DMS 273 (cell line): ENCODE results near the gene MRPL43.
A peak's percentile ranks its signal among the peaks of the same experiment; 100 is the strongest.

ENCODE experiments used
- DNase-seq: peaks from one replicate; lab custom pipeline; 2025; ENCODE audit not compliant: unreplicated experiment; lab: John Stamatoyannopoulos, UW

MRPL43 gene

DNA sequence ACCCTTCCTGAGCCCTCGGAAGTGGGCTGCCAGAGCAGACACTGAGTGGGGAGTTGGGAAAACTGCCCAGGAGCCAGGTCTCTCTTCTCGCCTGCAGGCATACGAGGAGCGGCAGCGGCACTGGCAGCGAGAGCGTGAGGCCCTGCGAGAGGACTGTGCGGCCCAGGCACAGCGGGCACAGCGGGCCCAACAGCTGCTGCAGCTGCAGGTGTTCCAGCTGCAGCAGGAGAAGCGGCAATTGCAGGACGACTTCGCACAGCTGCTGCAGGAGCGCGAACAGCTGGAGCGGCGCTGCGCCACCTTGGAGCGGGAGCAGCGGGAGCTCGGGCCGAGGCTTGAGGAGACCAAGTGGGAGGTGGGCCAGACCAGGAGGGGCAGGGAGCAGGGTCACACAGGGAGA is 18.1 kb upstream of the MRPL43 start:
- no peak for DNase-seq

- DNase-seq: no peak
These were observed 16.4 kb upstream of the MRPL43 start for GRCh38 chr10:101003639-101004206.

- DNase-seq: no peak
These were observed 15.2 kb upstream of the MRPL43 start for GRCh38 chr10:101002456-101002855.

- DNase-seq: no peak
These were observed 14.3 kb upstream of the MRPL43 start for GRCh38 chr10:101001659-101002035.

- no peak for DNase-seq
These were observed 13.8 kb upstream of the MRPL43 start for GRCh38 chr10:101000915-101001658.

- peak; percentile 24 for DNase-seq
These were observed 13.0 kb upstream of the MRPL43 start for GRCh38 chr10:101000127-101000914.

DNA sequence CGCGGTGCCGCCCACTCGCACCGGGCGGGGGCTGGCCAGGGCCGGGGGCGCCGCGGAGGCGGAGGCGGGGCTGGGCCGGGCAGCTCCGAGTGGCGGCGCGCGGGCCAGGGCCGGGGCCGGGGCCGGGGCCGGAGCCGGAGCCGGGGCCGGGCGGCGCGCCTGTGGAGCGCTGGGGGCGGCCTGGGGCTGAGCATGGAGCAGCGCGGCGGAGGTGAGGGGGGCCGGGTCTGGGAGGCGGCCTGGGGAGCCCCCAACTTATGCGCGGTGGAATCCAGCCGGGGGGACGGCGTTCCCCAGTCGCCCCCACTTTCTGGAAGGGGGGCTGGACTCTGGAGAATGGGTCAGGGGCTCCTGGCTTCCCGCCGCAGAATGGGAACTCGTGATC is 12.4 kb upstream of the MRPL43 start, which contains the start of gene LZTS2:
Gene LZTS2 (plus strand): TSS at position 67 of the 385 bp plus-strand sequence. CDS start 2,731 bp downstream, outside the sequence.
- DNase-seq: no peak

DNA sequence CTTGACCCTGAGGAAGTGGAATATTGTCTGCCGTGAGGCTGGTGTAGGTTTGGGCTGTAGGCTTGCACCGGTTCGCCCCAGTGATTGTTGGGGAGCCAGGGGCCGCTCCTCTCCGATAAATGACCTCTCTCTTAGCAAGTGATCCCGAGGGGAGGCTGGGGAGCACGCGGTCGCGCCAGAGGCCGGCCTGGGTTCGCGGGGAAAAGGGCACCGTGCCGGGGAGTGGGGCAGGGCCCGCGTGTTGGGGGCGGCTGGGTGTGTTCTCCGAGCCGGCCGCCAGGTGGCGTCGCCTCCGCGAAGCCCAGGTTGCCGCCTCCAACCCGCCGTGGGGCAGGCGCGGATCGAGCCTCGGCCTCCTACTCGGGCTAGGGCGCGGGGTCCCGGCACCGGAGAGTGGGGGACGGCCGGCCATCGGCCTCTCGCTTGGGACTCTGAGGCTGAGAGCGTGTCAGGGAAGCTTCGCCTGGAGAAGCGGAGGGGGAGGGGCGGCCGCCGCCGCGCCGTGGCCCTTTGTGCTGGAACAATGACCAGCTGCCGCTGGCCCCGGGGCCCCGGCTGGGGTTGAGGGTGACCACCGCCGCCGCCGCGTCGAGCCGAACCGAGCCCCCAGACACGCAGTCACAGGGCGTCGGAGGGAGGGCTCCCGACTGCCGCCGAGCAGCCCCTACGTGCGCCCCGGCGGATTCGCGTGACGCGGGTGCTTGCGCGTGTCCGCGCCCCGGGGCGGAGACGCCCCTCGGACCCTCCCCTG is 11.9 kb upstream of the MRPL43 start:
- DNase-seq: peak; percentile 77

DNA sequence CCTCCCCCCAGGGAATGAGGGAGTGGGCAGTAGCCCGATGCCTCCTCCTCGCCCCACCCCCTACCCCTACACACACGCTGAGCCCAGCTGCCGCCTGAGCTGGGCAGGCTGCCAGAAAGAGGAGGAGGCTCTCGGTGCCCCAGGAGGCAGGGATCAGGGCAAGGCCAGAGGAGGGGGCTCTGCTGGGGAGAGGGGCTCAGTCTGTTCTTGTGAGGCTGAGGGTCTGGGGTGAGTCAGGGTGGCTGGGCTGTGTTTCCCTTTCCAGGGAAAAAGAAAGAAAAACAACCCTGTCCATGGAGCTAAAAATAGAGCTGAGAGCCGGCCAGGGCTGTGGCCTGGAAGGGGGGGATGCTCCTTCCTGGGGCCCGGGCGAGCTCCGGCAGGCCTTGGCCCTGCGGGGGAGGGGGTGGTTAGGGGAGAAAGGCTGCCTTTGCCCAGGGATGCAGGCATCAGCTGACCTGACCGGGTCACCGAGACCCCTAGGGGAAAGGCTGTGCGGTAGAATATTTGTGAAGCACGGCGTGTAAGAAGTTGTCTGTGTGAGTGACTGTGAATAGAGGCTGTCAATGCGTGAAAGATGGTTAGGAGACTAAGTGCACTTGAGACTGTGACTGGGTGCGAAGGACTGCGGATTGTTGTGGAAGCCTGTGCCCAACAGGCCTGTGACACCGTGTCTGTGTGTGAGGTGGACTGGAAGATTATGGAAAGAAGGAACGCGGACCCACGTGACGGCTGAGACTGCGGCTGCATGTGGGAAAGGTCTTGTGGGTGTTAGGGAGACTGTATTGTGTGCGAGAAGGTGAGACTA is 11.1 kb upstream of the MRPL43 start:
- peak; percentile 95 for DNase-seq

- DNase-seq: peak; percentile 87
These were observed 10.3 kb upstream of the MRPL43 start for GRCh38 chr10:100997360-100998182.

GRCh38 chr10:100996678-100997359 is 9.5 kb upstream of the MRPL43 start:
- DNase-seq: peak; percentile 62

GRCh38 chr10:100995181-100995580 is 7.9 kb upstream of the MRPL43 start:
- no peak for DNase-seq

DNA sequence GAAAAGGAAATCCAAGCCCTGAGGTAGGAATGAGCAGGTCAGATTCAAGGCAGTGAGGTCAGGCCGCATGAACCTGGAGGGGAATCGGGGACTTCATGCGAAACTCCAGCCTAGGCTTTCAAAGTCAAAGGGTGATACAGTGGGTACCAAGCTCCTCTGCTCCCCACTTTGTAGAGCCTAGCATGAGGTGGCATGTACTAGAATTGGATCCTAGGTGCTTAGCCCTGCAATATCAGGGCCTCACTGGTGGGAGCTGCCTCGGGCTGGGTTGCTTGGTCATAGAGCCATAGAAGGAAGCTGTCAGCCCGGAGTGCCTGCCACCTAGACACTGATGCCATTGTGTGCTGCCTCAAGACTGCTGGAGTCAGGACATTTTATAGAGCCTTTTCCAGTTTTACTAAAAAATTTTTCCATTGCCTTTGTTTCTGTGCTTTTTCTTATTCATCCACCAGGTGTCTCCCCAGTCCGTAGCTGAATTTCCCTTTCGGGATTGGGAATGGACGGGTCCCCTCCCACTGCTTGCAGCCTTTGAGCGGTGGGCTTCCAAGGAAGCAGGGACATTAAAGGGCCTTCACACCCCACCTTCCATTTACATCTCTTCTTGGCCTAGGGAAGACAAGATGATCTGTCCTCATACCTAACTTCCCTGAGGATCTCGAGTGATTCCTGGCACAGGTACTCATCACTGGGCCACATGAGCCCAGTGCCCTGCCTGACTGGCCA is 6.8 kb upstream of the MRPL43 start:
- peak; percentile 58 for DNase-seq

DNA sequence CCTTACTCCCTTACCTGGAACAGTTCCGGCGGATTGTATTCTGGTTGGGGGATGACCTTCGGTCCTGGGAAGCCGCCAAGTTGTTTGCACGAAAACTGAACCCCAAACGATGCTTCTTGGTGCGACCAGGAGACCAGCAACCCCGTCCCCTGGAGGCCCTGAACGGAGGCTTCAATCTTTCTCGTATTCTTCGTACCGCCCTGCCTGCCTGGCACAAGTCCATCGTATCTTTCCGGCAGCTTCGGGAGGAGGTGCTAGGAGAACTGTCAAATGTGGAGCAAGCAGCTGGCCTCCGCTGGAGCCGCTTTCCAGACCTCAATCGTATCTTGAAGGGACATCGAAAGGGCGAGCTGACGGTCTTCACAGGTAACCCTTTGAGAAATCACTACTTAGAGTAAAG is 1.8 kb upstream of the MRPL43 start:
- no peak for DNase-seq

- no peak for DNase-seq
These were observed 869 bp upstream of the MRPL43 start for GRCh38 chr10:100988166-100988565.

GRCh38 chr10:100987685-100988049 is 370 bp upstream of the MRPL43 start:
- no peak for DNase-seq

GRCh38 chr10:100986623-100986951 is 710 bp downstream of the MRPL43 start:
- DNase-seq: no peak

DNA sequence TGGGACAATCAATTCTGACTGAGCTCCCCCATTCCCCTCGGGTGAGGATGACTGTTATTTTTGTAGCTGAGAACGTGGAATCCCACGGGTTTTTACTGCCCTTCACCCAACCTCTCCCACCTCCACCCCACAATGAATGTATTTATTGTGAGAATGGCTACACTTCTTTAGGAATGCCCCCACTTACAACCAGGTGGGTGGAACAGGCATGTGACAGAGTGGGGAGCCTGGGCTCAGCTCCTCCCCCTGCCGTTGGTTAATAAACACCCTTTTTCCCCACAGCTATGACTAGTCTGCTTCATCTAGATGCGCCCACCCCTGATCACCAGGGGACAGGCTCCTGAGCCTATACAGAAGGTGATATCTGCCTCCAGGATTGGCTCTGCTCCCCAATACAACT is 2.0 kb downstream of the MRPL43 start:
- DNase-seq: no peak
